Endothelial cell of umbilical vein (primary cell): ENCODE results near the gene C10orf105. TPM values are rescaled to one million over a fixed set of nuclear protein-coding genes. Genes with fewer than 3 reads are reported as not detected.

Experiments used
- BruUV-seq: library from RNA; stranded (reverse); fragments of 400-500 nt; replicated peaks from 2 replicates; lab custom pipeline; 2021; lab: Mats Ljungman, UMichigan
- CTCF ChIA-PET: fragments of 300-600, 350-600 bp; sonication (Branson Sonifier 250); formaldehyde crosslinking; loops from one replicate; lab custom pipeline; 2021; ENCODE audit warnings: antibody characterized with exemption, inconsistent platforms; lab: Charles Lee
- POLR2A ChIA-PET: fragments of 300-600, 350-600 bp; sonication (Branson Sonifier 250); formaldehyde crosslinking; loops from one replicate; lab custom pipeline; 2021; ENCODE audit warnings: antibody characterized with exemption, inconsistent platforms; lab: Charles Lee
- DNase-seq: peaks from one replicate; pipeline ENCODE4 v3.0.0-alpha.2; 2011; ENCODE audit warnings: low read depth, low spot score
- FAIRE-seq: peaks from 2 replicates; lab custom pipeline; 2011; peaks lifted over from hg19 to GRCh38; lab: Jason Lieb, UNC
- H2AFZ ChIP-seq: 2 replicates; pipeline ENCODE4 v1.6.0; 2012; ENCODE audit warnings: low read depth, low read length, control low read depth, inconsistent platforms
- H3K27ac ChIP-seq: 2 replicates; pipeline ENCODE4 v1.5.1; 2011; ENCODE audit warnings: low read depth, mild to moderate bottlenecking, control low read depth, low read length, moderate library complexity; ENCODE audit not compliant: insufficient read depth
- H3K27me3 ChIP-seq, 2 experiments: 2 replicates each; pipeline versions ENCODE4 v1.6.0 to v1.6.1; 2011; ENCODE audit warnings: low read length in 2 of 2, mixed read lengths in 1 of 2; ENCODE audit not compliant: control insufficient read depth in 2 of 2, insufficient read depth in 2 of 2
- H3K36me3 ChIP-seq, 2 experiments: 2 replicates in 1 of 2; 3 replicates in 1 of 2; pipeline ENCODE4 v1.5.1; 2011; ENCODE audit warnings: low read length in 2 of 2, mild to moderate bottlenecking in 1 of 2, moderate library complexity in 1 of 2; ENCODE audit not compliant: control insufficient read depth in 2 of 2, insufficient read depth in 2 of 2; ENCODE audit errors: extremely low read depth in 1 of 2
- H3K4me1 ChIP-seq: 3 replicates; pipeline ENCODE4 v1.5.1; 2011; ENCODE audit warnings: mild to moderate bottlenecking, low read length; ENCODE audit not compliant: control insufficient read depth, insufficient read depth; ENCODE audit errors: extremely low read depth
- H3K4me2 ChIP-seq: 2 replicates; pipeline ENCODE4 v1.6.1; 2011; ENCODE audit warnings: low read length, control low read depth, mixed read lengths; ENCODE audit not compliant: insufficient read depth
- H3K4me3 ChIP-seq, 3 experiments: fragments of 200-600 bp in 1 of 3; sonication (generic), shearing (Covaris generic) in 1 of 3; replicated peaks in 1 of 3; 2 replicates each; pipeline ENCODE4 v1.5.1; 2011 to 2016; ENCODE audit warnings: control low read depth in 3 of 3, low read length in 3 of 3, mild to moderate bottlenecking in 2 of 3, inconsistent platforms in 1 of 3, low read depth in 1 of 3, moderate library complexity in 1 of 3; ENCODE audit not compliant: insufficient read depth in 1 of 3
- H3K79me2 ChIP-seq: 2 replicates; pipeline ENCODE4 v1.6.0; 2012; ENCODE audit warnings: low read length, inconsistent platforms; ENCODE audit not compliant: control insufficient read depth, insufficient read depth
- H3K9ac ChIP-seq: replicated peaks from 2 replicates; pipeline ENCODE3; 2011; ENCODE audit warnings: low read length, control low read depth; ENCODE audit not compliant: insufficient read depth; ENCODE audit errors: extremely low read depth
- H3K9me1 ChIP-seq: replicated peaks from 3 replicates; pipeline ENCODE4 v1.6.0; 2011; ENCODE audit warnings: mild to moderate bottlenecking, low read length; ENCODE audit not compliant: control insufficient read depth, insufficient read depth; ENCODE audit errors: extremely low read depth
- H3K9me3 ChIP-seq: replicated peaks from 2 replicates; pipeline ENCODE4 v1.5.1; 2012; ENCODE audit warnings: low read length, inconsistent platforms; ENCODE audit not compliant: control insufficient read depth, insufficient read depth
- H4K20me1 ChIP-seq: replicated peaks from 2 replicates; pipeline ENCODE3; 2011; ENCODE audit warnings: mild to moderate bottlenecking, low read length; ENCODE audit not compliant: control insufficient read depth, insufficient read depth; ENCODE audit errors: extremely low read depth
- CTCF ChIP-seq, 2 donors: IDR thresholded peaks; 1 replicate in 1 of 2; 2 replicates in 1 of 2; pipeline ENCODE4 v1.5.1; 2011; ENCODE audit warnings: low read length in 2 of 2, mild to moderate bottlenecking in 2 of 2, moderate library complexity in 2 of 2, control low read depth in 1 of 2, inconsistent platforms in 1 of 2, low read depth in 1 of 2; ENCODE audit not compliant: insufficient read depth in 1 of 2; ENCODE audit errors: extremely low read depth in 1 of 2
- EZH2 ChIP-seq: IDR thresholded peaks from 2 replicates; pipeline ENCODE4 v1.6.1; 2012; ENCODE audit warnings: borderline replicate concordance, low read depth, mild to moderate bottlenecking, moderate library complexity, low read length, inconsistent platforms; ENCODE audit not compliant: severe bottlenecking
- FOS ChIP-seq: IDR thresholded peaks from 2 replicates; pipeline ENCODE4 v1.6.1; 2011; ENCODE audit warnings: mild to moderate bottlenecking, low read length, moderate library complexity, borderline replicate concordance; ENCODE audit not compliant: insufficient read depth
- GATA2 ChIP-seq: IDR thresholded peaks from 2 replicates; pipeline ENCODE4 v1.7.0; 2011; ENCODE audit warnings: low read depth, mild to moderate bottlenecking, moderate library complexity, mixed read lengths, low read length; ENCODE audit not compliant: insufficient read length, insufficient read depth
- JUN ChIP-seq: IDR thresholded peaks from 2 replicates; pipeline ENCODE4 v1.6.1; 2011; ENCODE audit warnings: borderline replicate concordance, low read depth; ENCODE audit not compliant: insufficient read length, insufficient read depth
- POLR2A ChIP-seq: IDR thresholded peaks from 2 replicates; pipeline ENCODE4 v1.6.1; 2012; ENCODE audit warnings: low read depth, mild to moderate bottlenecking, control low read depth, low read length
- dilution Hi-C: fragments of 300-500 bp; cut with MboI; formaldehyde crosslinking; loops from one replicate; pipeline ENCODE4 v1.15.0; 2019; ENCODE audit warnings: low sequenced_read_pairs; ENCODE audit not compliant: extremely low pct_ligation_motif_present
- intact Hi-C: fragments of 100-400 bp; cut with micrococcal nuclease; formaldehyde crosslinking; loops from one replicate; pipeline ENCODE4 v1.10.0; 2022
- polyA plus RNA-seq, 4 experiments: library from polyadenylated mRNA; depleted of rRNA in 3 of 4; stranded (reverse) in 3 of 4; unstranded in 1 of 4; fragments of >200 nt; gene quantifications; 2 replicates each; pipeline versions ENCODE4 v1.2.1 to v1.2.3, GENCODE V29; 2011 to 2012; ENCODE audit warnings: missing spikeins in 1 of 4
- total RNA-seq: library from RNA; stranded (reverse); gene quantifications from 2 replicates; pipeline ENCODE4 v1.2.3, GENCODE V29; 2021
- TF ChIP-seq, protein P1 (sequence below): IDR thresholded peaks from 2 replicates; pipeline ENCODE4 v1.6.1; 2011; ENCODE audit not compliant: insufficient read depth, insufficient read length

C10orf105 gene
- total and polyA plus RNA-seq, 2 donors (not counting 3 experiments of a cell fraction or from before 2014, with no cell fraction given) = not detected

- H3K36me3 ChIP-seq = no peaks in the 10 kb centered on the region
- intact Hi-C loops (no loop called here), dilution Hi-C loops (no loop called here)
- TF ChIP-seq JUN = no peak
- no peak for TF ChIP-seq CTCF (IDR thresholded peaks at IDR 0.05; ENCODE audit: extremely low read depth in 1 of 2, insufficient read depth in 1 of 2, low read depth in 1 of 2, low read length in 2 of 2)
- TF ChIP-seq FOS = no peak
- TF ChIP-seq, protein P1, sequence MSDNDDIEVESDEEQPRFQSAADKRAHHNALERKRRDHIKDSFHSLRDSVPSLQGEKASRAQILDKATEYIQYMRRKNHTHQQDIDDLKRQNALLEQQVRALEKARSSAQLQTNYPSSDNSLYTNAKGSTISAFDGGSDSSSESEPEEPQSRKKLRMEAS = no peak
- TF ChIP-seq POLR2A = no peak
- no peak for TF ChIP-seq GATA2
- no peak for TF ChIP-seq EZH2
- H3K27ac ChIP-seq = no peak overlapping the region
- H3K9me3 ChIP-seq = no peaks in the 10 kb centered on the region
- no peak overlapping the region for H3K4me3 ChIP-seq
- H3K27me3 ChIP-seq = peaks cover 6 to 17% of the 10 kb centered on the region in 2 experiments
- DNase-seq (no peak), FAIRE-seq (no peak)
- ChIA-PET CTCF (interaction anchor here (1.5 kb wide), 1 partner anchor 14 kb away, joined by 7 read pairs; no protein-coding TSS in a partner anchor), POLR2A (no interaction called here)
- BruUV-seq = no TSS peak
- H3K4me2 ChIP-seq = no peak overlapping the region
- no peaks in the 10 kb centered on the region for H4K20me1 ChIP-seq
- no peaks in the 10 kb centered on the region for H3K9me1 ChIP-seq
- no peaks in the 10 kb centered on the region for H3K4me1 ChIP-seq
- no peak overlapping the region for H3K9ac ChIP-seq
- no peak overlapping the region for H2AFZ ChIP-seq
- H3K79me2 ChIP-seq = no peaks in the 10 kb centered on the region
Measured at GRCh38 chr10:71683301-71683700, 36.3 kb downstream of the C10orf105 start.
